ENCODE measurements around the gene BNIP1. TPM values are rescaled to one million over a fixed set of nuclear protein-coding genes. Genes with fewer than 3 reads are reported as not detected.

Gene BNIP1
- total RNA-seq, 1 donor from 2014 or later = 13.2 TPM

DNA sequence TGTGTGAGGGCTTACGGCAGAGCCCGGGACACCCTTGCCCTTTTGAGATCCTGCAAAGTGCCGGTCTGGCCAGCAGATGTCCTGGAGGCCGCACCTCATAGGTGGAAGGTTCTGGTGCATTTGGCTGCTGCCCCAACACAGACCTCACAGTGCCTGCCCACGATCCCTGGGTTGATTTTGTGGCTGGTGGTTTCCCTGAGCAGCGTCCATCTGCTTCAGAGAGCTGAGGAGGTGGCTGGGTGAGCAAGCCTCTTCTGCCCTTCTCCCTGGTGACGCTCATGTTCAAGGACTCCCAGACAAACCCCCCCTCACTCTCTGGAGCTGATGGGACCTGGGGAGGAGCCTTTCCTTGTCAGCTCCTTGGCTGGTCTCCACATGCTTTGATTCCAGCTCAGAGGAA, 18.9 kb downstream of the BNIP1 start:
- Histone ChIP-seq H3K79me2 (ENCODE audit: insufficient read depth, low read length) (no peaks in the 10 kb centered on the region), H3K4me2 (ENCODE audit: low read length) (no peak overlapping the region), H4K20me1 (ENCODE audit: insufficient read depth, low read length) (no peaks in the 10 kb centered on the region), H3K27ac (ENCODE audit: low read depth, low read length) (no peak overlapping the region), H3K4me1 (ENCODE audit: insufficient read depth, low read length) (no peaks in the 10 kb centered on the region), H3K36me3 (ENCODE audit: insufficient read depth, low read length) (peaks cover 10% of the 10 kb centered on the region), H3K4me3 (ENCODE audit: insufficient read depth, low read depth, low read length) (no peak overlapping the region), H3K9ac (ENCODE audit: low read length) (no peak overlapping the region), H3K9me3 (ENCODE audit: insufficient read depth, low read depth, low read length) (no peaks in the 10 kb centered on the region), H3K27me3 (ENCODE audit: insufficient read depth, low read length) (no peaks in the 10 kb centered on the region), H2AFZ (ENCODE audit: low read depth, low read length) (no peak overlapping the region)
- no peak overlapping the region for H3K4me3 Mint-ChIP-seq (ENCODE audit: unreplicated experiment)
- peaks cover 11% of the 10 kb centered on the region for H3K36me3 Mint-ChIP-seq (ENCODE audit: low read depth, unreplicated experiment)
- DNase-seq (ENCODE audit: low read depth) (peak; percentile 48), FAIRE-seq (no peak)
- no peaks in the 10 kb centered on the region for H3K4me1 Mint-ChIP-seq (ENCODE audit: low read depth, unreplicated experiment)
- no peaks in the 10 kb centered on the region for H3K9me3 Mint-ChIP-seq (ENCODE audit: unreplicated experiment)
- H3K27ac Mint-ChIP-seq (ENCODE audit: unreplicated experiment) = no peak overlapping the region
- TF ChIP-seq, protein P1, sequence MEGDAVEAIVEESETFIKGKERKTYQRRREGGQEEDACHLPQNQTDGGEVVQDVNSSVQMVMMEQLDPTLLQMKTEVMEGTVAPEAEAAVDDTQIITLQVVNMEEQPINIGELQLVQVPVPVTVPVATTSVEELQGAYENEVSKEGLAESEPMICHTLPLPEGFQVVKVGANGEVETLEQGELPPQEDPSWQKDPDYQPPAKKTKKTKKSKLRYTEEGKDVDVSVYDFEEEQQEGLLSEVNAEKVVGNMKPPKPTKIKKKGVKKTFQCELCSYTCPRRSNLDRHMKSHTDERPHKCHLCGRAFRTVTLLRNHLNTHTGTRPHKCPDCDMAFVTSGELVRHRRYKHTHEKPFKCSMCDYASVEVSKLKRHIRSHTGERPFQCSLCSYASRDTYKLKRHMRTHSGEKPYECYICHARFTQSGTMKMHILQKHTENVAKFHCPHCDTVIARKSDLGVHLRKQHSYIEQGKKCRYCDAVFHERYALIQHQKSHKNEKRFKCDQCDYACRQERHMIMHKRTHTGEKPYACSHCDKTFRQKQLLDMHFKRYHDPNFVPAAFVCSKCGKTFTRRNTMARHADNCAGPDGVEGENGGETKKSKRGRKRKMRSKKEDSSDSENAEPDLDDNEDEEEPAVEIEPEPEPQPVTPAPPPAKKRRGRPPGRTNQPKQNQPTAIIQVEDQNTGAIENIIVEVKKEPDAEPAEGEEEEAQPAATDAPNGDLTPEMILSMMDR (IDR thresholded peaks at IDR 0.05; ENCODE audit: insufficient read depth, low read depth, low read length) = no peak
- TF ChIP-seq EZH2 (IDR thresholded peaks at IDR 0.05; ENCODE audit: insufficient read depth, low read length) = no peak
- H3K27me3 Mint-ChIP-seq (ENCODE audit: low read depth, unreplicated experiment) = peaks cover 8% of the 10 kb centered on the region

DNA sequence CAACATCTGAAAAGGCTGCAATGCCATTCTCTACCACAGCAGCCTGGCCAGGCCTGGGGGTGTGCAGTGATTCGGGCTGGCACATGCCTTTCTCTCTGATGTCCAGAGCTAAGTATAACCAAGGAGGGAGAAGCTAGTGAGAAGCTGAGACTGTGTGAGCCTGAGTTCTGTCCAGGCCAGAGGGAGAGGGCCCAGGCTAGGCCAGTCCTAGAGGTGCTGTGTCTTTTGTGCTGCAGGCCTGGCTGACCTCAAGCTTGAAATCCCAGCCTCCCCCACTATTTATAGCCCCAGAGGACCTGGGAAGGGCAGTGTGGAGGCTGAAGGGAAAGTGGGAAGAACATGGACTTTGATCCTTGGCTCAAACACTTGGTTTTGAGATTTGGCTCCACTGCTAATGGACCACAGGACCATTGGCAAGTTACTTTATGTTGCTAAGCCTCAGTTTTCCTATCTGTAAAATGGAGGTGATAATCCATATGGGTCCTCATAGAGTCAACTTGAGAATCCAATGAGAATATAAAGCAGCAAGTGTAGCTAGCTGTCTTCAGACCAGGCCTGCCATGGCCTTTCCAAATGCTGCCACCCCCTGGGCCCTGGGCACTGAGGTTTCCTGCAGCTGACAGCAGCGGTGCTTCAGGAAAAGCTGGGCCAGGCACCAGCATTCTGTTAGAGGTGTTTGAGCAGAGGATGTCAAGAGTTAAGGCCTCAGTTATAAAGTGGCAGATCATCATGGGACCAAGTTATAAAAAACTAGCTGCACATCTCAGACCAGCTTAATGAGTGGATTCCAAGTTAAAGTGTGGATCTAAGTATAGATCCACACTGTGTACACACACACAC, 21.1 kb downstream of the BNIP1 start:
- no peak overlapping the region for H3K9ac ChIP-seq (ENCODE audit: low read length)
- H3K27ac ChIP-seq (ENCODE audit: low read depth, low read length) = no peak overlapping the region
- no peak overlapping the region for H3K4me3 ChIP-seq (ENCODE audit: insufficient read depth, low read depth, low read length)
- Mint-ChIP-seq H3K36me3 (ENCODE audit: low read depth, unreplicated experiment) (peaks cover 9% of the 10 kb centered on the region), H3K4me1 (ENCODE audit: low read depth, unreplicated experiment) (no peaks in the 10 kb centered on the region), H3K27ac (ENCODE audit: unreplicated experiment) (no peak overlapping the region), H3K4me3 (ENCODE audit: unreplicated experiment) (no peak overlapping the region), H3K9me3 (ENCODE audit: unreplicated experiment) (no peaks in the 10 kb centered on the region), H3K27me3 (ENCODE audit: low read depth, unreplicated experiment) (peaks cover 28% of the 10 kb centered on the region)
- no peak overlapping the region for H2AFZ ChIP-seq (ENCODE audit: low read depth, low read length)
- H3K4me1 ChIP-seq (ENCODE audit: insufficient read depth, low read length) = no peaks in the 10 kb centered on the region
- no peaks in the 10 kb centered on the region for H3K27me3 ChIP-seq (ENCODE audit: insufficient read depth, low read length)
- TF ChIP-seq, protein P1 (IDR thresholded peaks at IDR 0.05; ENCODE audit: insufficient read depth, low read depth, low read length) = no peak
- no peak for TF ChIP-seq EZH2 (IDR thresholded peaks at IDR 0.05; ENCODE audit: insufficient read depth, low read length)
- H3K79me2 ChIP-seq (ENCODE audit: insufficient read depth, low read length) = no peaks in the 10 kb centered on the region
- H3K36me3 ChIP-seq (ENCODE audit: insufficient read depth, low read length) = peaks cover 6% of the 10 kb centered on the region
- DNase-seq (ENCODE audit: low read depth) = no peak
- H4K20me1 ChIP-seq (ENCODE audit: insufficient read depth, low read length) = no peaks in the 10 kb centered on the region
- no peak for FAIRE-seq
- no peaks in the 10 kb centered on the region for H3K9me3 ChIP-seq (ENCODE audit: insufficient read depth, low read depth, low read length)
- H3K4me2 ChIP-seq (ENCODE audit: low read length) = no peak overlapping the region

DNA sequence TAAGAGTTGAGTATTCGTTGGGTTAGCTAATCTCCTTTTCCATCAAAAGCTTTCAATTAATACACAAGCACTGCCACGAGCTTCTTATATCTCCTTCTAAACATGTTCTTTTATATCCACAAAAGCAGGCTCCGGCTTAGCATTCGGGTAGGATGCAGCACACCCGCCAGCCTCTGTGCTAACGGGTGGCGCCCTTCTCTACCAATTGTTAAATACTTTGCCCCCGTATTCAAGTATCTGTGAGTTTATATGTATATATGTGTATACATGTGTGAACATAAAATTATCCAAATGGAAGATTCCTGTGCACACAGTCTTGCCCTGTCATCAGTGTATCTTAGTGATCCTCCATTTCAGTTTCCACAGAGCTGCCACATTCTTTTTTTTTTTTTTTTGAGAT, 27.8 kb downstream of the BNIP1 start:
- no peak overlapping the region for H3K4me3 ChIP-seq (ENCODE audit: insufficient read depth, low read depth, low read length)
- H3K27me3 Mint-ChIP-seq (ENCODE audit: low read depth, unreplicated experiment) = peaks cover 34% of the 10 kb centered on the region
- DNase-seq (ENCODE audit: low read depth) (no peak), FAIRE-seq (no peak)
- H3K27me3 ChIP-seq (ENCODE audit: insufficient read depth, low read length) = no peaks in the 10 kb centered on the region
- H3K9me3 Mint-ChIP-seq (ENCODE audit: unreplicated experiment) = no peaks in the 10 kb centered on the region
- no peak overlapping the region for H3K4me2 ChIP-seq (ENCODE audit: low read length)
- H3K27ac ChIP-seq (ENCODE audit: low read depth, low read length) = no peak overlapping the region
- H3K4me1 Mint-ChIP-seq (ENCODE audit: low read depth, unreplicated experiment) = no peaks in the 10 kb centered on the region
- H3K4me3 Mint-ChIP-seq (ENCODE audit: unreplicated experiment) = no peak overlapping the region
- no peaks in the 10 kb centered on the region for H4K20me1 ChIP-seq (ENCODE audit: insufficient read depth, low read length)
- H3K4me1 ChIP-seq (ENCODE audit: insufficient read depth, low read length) = no peaks in the 10 kb centered on the region
- H3K36me3 Mint-ChIP-seq (ENCODE audit: low read depth, unreplicated experiment) = no peaks in the 10 kb centered on the region
- H3K36me3 ChIP-seq (ENCODE audit: insufficient read depth, low read length) = no peaks in the 10 kb centered on the region
- no peak overlapping the region for H3K27ac Mint-ChIP-seq (ENCODE audit: unreplicated experiment)
- no peak overlapping the region for H2AFZ ChIP-seq (ENCODE audit: low read depth, low read length)
- H3K9me3 ChIP-seq (ENCODE audit: insufficient read depth, low read depth, low read length) = no peaks in the 10 kb centered on the region
- TF ChIP-seq, protein P1 (IDR thresholded peaks at IDR 0.05; ENCODE audit: insufficient read depth, low read depth, low read length) = no peak
- no peak for TF ChIP-seq EZH2 (IDR thresholded peaks at IDR 0.05; ENCODE audit: insufficient read depth, low read length)
- no peaks in the 10 kb centered on the region for H3K79me2 ChIP-seq (ENCODE audit: insufficient read depth, low read length)
- no peak overlapping the region for H3K9ac ChIP-seq (ENCODE audit: low read length)
